A549 (cell line): ENCODE data around the gene DPYD. TPM values are rescaled to one million over a fixed set of nuclear protein-coding genes. Genes with fewer than 3 reads are reported as not detected.

Source experiments
- ATAC-seq, 2 experiments: fragments of 200-7000 bp in 1 of 2; fragments of >200 bp in 1 of 2; cut with Nextera tagmentation in 1 of 2; cut with Tn5 transposase in 1 of 2; 3 replicates each; pipeline versions ENCODE4 v1.8.0 to v1.9.1; 2018 to 2020; ENCODE audit warnings: mild to moderate bottlenecking in 1 of 2, moderate library complexity in 1 of 2
- CTCF ChIA-PET: fragments of 300-600 bp; sonication (Branson Sonifier 250); formaldehyde crosslinking; extraction: SDS; loops from one replicate; lab custom pipeline; 2021; ENCODE audit warnings: antibody characterized with exemption, inconsistent platforms; lab: Yijun Ruan, JAX
- POLR2A ChIA-PET: fragments of 350-600 bp; formaldehyde crosslinking; extraction: SDS; loops from one replicate; lab custom pipeline; 2021; ENCODE audit warnings: antibody characterized with exemption, inconsistent platforms; lab: Yijun Ruan, JAX
- DNase-seq, 2 experiments: peaks; one replicate each; pipeline versions ENCODE4 v3.0.0 to v3.0.0-alpha.2; 2011 to 2016; ENCODE audit warnings: low read depth in 1 of 2, low spot score in 1 of 2
- FAIRE-seq: peaks from 2 replicates; lab custom pipeline; 2011; peaks lifted over from hg19 to GRCh38; lab: Jason Lieb, UNC
- H3K27ac ChIP-seq, 2 experiments: fragments of >200 bp; sonication (Bioruptor Twin); formaldehyde crosslinking; 3 replicates each; pipeline ENCODE4 v1.5.1; 2016 to 2017
- H3K4me1 ChIP-seq: fragments of >200 bp; sonication (Bioruptor Twin); formaldehyde crosslinking; 3 replicates; pipeline ENCODE4 v1.6.1; 2016
- H3K4me2 ChIP-seq: fragments of >200 bp; sonication (Bioruptor Twin); formaldehyde crosslinking; 3 replicates; pipeline ENCODE4 v1.6.1; 2016
- H3K4me3 ChIP-seq: fragments of >200 bp; sonication (Bioruptor Twin); formaldehyde crosslinking; 3 replicates; pipeline ENCODE4 v1.5.1; 2016
- H3K9me3 ChIP-seq: fragments of >200 bp; sonication (Bioruptor Twin); formaldehyde crosslinking; 3 replicates; pipeline ENCODE4 v1.6.1; 2016
- BHLHE40 ChIP-seq: IDR thresholded peaks from 2 replicates; pipeline ENCODE4 v1.6.1; 2012; ENCODE audit warnings: low read depth, low read length, inconsistent platforms
- CBX8 ChIP-seq: fragments of 200-600 bp; sonication (generic); IDR thresholded peaks from 2 replicates; pipeline ENCODE4 v1.6.1; 2016
- EHF ChIP-seq: fragments of 250-450 bp; sonication (Bioruptor Pico); IDR thresholded peaks from 2 replicates; pipeline ENCODE4 v1.5.0; 2020; ENCODE audit warnings: mild to moderate bottlenecking
- ESRRA ChIP-seq: fragments of 150-350 bp; IDR thresholded peaks from 2 replicates; pipeline ENCODE4 v1.6.1; 2014; ENCODE audit warnings: mild to moderate bottlenecking, low read length, borderline replicate concordance
- FOSB ChIP-seq: fragments of 250-450 bp; sonication (Bioruptor Pico); IDR thresholded peaks from 2 replicates; pipeline ENCODE4 v1.5.0; 2020; ENCODE audit warnings: mild to moderate bottlenecking, moderate library complexity
- FOXS1 ChIP-seq: fragments of 250-450 bp; sonication (Bioruptor Pico); IDR thresholded peaks from 2 replicates; pipeline ENCODE4 v1.5.0; 2020; ENCODE audit warnings: mild to moderate bottlenecking, moderate library complexity
- HEYL ChIP-seq: fragments of 250-450 bp; sonication (Bioruptor Pico); IDR thresholded peaks from 2 replicates; pipeline ENCODE4 v1.8.0; 2021; ENCODE audit warnings: mild to moderate bottlenecking, moderate library complexity
- HOXB5 ChIP-seq: fragments of 250-450 bp; sonication (Bioruptor Pico); IDR thresholded peaks from 2 replicates; pipeline ENCODE4 v1.5.0; 2020; ENCODE audit warnings: mild to moderate bottlenecking, moderate library complexity
- JUN ChIP-seq, 2 experiments: fragments of >200 bp; sonication (Bioruptor Twin); formaldehyde crosslinking; IDR thresholded peaks; 2 replicates in 1 of 2; 3 replicates in 1 of 2; pipeline ENCODE4 v1.6.1; 2016 to 2017
- MAZ ChIP-seq: fragments of 150-350 bp; IDR thresholded peaks from 2 replicates; pipeline ENCODE4 v1.6.1; 2014; ENCODE audit warnings: antibody characterized with exemption, low read depth, low read length, borderline replicate concordance
- NR3C1 ChIP-seq: fragments of >200 bp; sonication (Bioruptor Twin); formaldehyde crosslinking; IDR thresholded peaks from 3 replicates; pipeline ENCODE4 v1.6.1; 2017
- PHF8 ChIP-seq: fragments of 200-600 bp; sonication (generic); IDR thresholded peaks from 2 replicates; pipeline ENCODE4 v1.6.1; 2016; ENCODE audit warnings: low read depth, mild to moderate bottlenecking, antibody characterized with exemption, moderate library complexity, borderline replicate concordance
- POLR2AphosphoS2 ChIP-seq: conservative IDR thresholded peaks from 2 replicates; pipeline ENCODE4 v1.6.1; 2012; ENCODE audit warnings: low read length, improper control_type of control experiment, inconsistent platforms
- RAD21 ChIP-seq, 2 experiments: fragments of >200 bp in 1 of 2; sonication (Bioruptor Twin) in 1 of 2; formaldehyde crosslinking in 1 of 2; IDR thresholded peaks in 1 of 2; conservative IDR thresholded peaks in 1 of 2; 2 replicates in 1 of 2; 3 replicates in 1 of 2; pipeline ENCODE4 v1.6.1; 2012 to 2018; ENCODE audit warnings: inconsistent platforms in 1 of 2
- RFX5 ChIP-seq: fragments of 450-650 bp; IDR thresholded peaks from 2 replicates; pipeline ENCODE4 v1.7.1; 2014; ENCODE audit warnings: antibody characterized with exemption, mild to moderate bottlenecking, moderate library complexity
- RNF2 ChIP-seq: fragments of 200-600 bp; sonication (generic); IDR thresholded peaks from 2 replicates; pipeline ENCODE4 v1.6.1; 2016; ENCODE audit warnings: low read depth, mild to moderate bottlenecking, antibody characterized with exemption, moderate library complexity, borderline replicate concordance
- SMC3 ChIP-seq: fragments of >200 bp; sonication (Bioruptor Twin); formaldehyde crosslinking; IDR thresholded peaks from 3 replicates; pipeline ENCODE4 v1.6.1; 2018; ENCODE audit warnings: inconsistent platforms
- TFCP2L1 ChIP-seq: fragments of 250-450 bp; sonication (Bioruptor Pico); IDR thresholded peaks from 2 replicates; pipeline ENCODE4 v1.5.0; 2021; ENCODE audit warnings: mild to moderate bottlenecking
- USF2 ChIP-seq: fragments of 450-650 bp; IDR thresholded peaks from 2 replicates; pipeline ENCODE4 v1.6.1; 2014; ENCODE audit warnings: antibody characterized with exemption
- ZSCAN20 ChIP-seq: fragments of 250-450 bp; sonication (Bioruptor Pico); IDR thresholded peaks from 2 replicates; pipeline ENCODE4 v1.8.0; 2022; ENCODE audit warnings: mild to moderate bottlenecking, moderate library complexity
- WGBS: methylation state at CpG from one replicate; pipeline ENCODE4 v1.1.6; 2017; ENCODE audit errors: missing lambda C conversion rate; 5-methylcytosine and 5-hydroxymethylcytosine counted together
- polyA plus RNA-seq, 4 experiments: library from polyadenylated mRNA; depleted of rRNA in 3 of 4; stranded (reverse); fragments of >200 nt; fragmentation: RNase III in 1 of 4; extraction: RNeasy Plus Mini Kit Qiagen cat#74134 plus additional on column Dnase treatment in 1 of 4; gene quantifications; 2 replicates in 3 of 4; 3 replicates in 1 of 4; pipeline ENCODE4 v1.2.3, GENCODE V29; 2011 to 2017

The DPYD gene
- polyA plus RNA-seq, 2 of the 4 experiments (the other 2 are of a cell fraction): 5.9 to 7.5 TPM

DNA sequence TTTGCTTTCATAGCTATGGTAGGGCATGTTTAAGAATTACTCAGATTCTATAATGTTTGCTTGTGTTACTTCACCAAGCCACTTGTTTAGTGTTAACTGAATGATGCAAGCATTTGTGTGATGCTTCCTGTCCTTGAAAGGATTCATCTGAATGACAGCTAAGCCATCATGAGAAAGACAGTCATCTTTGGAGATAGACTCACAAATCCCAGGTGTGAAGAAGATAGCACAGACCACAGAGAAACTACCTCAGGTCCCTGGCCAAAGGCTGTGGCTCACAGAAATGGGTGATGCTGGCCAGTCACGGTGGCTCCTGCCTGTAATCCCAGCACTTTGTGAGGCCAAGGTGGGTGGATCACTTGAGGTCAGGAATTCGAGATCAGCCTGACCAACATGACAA is 321.4 kb downstream of the DPYD start:
- ATAC-seq (no peak), FAIRE-seq (no peak)
- no peak for TF ChIP-seq TFCP2L1
- no peak for TF ChIP-seq RAD21 (conservative IDR thresholded peaks at IDR 0.05 in 1 of 2, IDR thresholded peaks at IDR 0.05 in 1 of 2)
- no peak for TF ChIP-seq SMC3
- no peak for TF ChIP-seq RFX5
- no peak for TF ChIP-seq USF2
- no peak for TF ChIP-seq POLR2AphosphoS2
- no peak for TF ChIP-seq FOSB
- no peak for TF ChIP-seq FOXS1 (CRISPR knock-in tag)
- TF ChIP-seq, all 56 proteins: peak for 0
- ChIA-PET CTCF (interaction anchor here (0.6 kb wide), 1 partner anchor 34 kb away, joined by 3 read pairs; no protein-coding TSS in a partner anchor), POLR2A (no interaction called here)
- H3K4me1 ChIP-seq: 0 out of 3 replicates have a peak, but pooled peaks cover 6% of the 10 kb centered on the region
- no peak overlapping the region for H3K4me3 ChIP-seq
- WGBS: no CpG with 5 or more reads among the region's 2 CpGs
- no peaks in the 10 kb centered on the region for H3K9me3 ChIP-seq
- no peak overlapping the region for H3K27ac ChIP-seq
- H3K4me2 ChIP-seq: no peak overlapping the region
- peak in 1 of 2 experiments; percentile 3 for DNase-seq

DNA sequence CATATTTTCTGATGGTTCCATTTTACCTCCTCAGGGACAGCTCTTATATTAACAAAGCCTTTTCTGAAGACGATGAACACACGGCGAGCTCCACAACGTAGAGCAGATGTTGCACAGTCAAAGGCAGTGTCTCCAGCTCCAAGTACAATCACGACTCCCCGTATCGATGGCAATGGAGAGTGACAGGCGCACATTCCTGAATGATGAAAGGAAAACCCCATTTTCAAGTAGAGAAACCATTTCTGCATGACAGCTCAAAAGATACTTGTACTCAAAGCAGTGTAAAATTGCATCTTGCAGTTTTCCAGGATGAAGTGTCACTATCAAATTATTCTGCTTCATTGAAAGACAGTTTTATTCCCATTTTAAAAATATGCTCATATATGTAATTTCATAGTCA is 327.6 kb downstream of the DPYD start:
- TF ChIP-seq PHF8 (no peak), RNF2 (no peak), TFCP2L1 (no peak)
- DNase-seq (no peak), ATAC-seq (no peak), FAIRE-seq (no peak)
- Histone ChIP-seq H3K4me1 (no peaks in the 10 kb centered on the region), H3K27ac (no peak overlapping the region), H3K9me3 (no peaks in the 10 kb centered on the region), H3K4me2 (no peak overlapping the region), H3K4me3 (no peak overlapping the region)
- WGBS: 96% methylated on average over 8 of the region's 8 CpGs
- ChIA-PET POLR2A (no interaction called here), CTCF (no interaction called here)

DNA sequence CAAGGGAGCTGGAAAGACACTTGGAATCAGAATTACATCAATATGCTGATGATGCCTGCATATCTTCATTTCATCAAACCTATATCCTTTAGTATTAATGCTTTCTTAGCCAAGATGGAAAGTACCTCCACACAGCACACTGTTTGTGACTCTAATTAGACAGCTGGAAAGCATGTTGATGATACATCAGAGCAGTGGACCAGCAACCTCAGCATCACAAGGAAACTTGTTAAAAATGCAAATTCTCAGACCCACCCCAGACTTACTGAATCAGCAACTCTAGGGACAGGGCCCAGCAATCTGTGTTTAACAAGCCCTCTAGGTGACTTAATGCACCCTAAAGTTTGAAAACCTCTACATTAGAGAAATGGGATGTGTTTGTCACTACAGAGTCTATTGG is 332.1 kb downstream of the DPYD start:
- H3K27ac ChIP-seq: no peak overlapping the region
- ChIA-PET POLR2A (no interaction called here), CTCF (no interaction called here)
- no peak for TF ChIP-seq EHF (CRISPR knock-in tag)
- TF ChIP-seq NR3C1: no peak
- TF ChIP-seq CBX8: no peak
- no peak for TF ChIP-seq JUN (IDR thresholded peaks at IDR 0.05)
- TF ChIP-seq MAZ: no peak
- no peak for TF ChIP-seq ESRRA
- no peak for TF ChIP-seq ZSCAN20
- no peak for TF ChIP-seq BHLHE40
- no peaks in the 10 kb centered on the region for H3K9me3 ChIP-seq
- no peak overlapping the region for H3K4me3 ChIP-seq
- no peak for DNase-seq
- H3K4me1 ChIP-seq: no peaks in the 10 kb centered on the region
- H3K4me2 ChIP-seq: no peak overlapping the region
- no peak for ATAC-seq
- FAIRE-seq: no peak

DNA sequence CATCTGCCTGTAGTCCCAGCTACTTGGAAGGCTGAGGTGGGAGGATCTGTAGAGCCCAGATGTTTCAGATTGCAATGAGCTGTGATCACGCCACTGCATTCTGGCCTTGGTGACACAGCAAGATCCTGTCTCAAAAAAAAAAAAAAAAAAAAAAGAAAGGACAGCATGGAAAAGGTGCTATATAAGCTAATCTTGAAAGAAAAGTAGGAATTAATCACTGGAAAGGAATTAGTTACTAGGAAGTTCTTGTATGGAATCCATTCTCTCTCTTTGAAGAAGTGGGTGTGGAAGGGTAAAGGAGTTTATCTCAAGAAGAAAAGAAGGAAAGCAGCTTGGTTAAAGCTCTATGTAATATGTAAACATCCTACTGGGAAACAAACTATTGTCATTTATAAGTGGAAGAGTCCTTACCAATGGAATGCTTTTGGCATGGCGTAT is 339.2 kb downstream of the DPYD start:
- Histone ChIP-seq H3K4me1 (peaks cover 9% of the 10 kb centered on the region; the same call in 2 of the 3 replicates), H3K4me3 (no peak overlapping the region), H3K4me2 (peak overlapping the region; percentile 41), H3K9me3 (no peaks in the 10 kb centered on the region), H3K27ac (peak overlapping the region; percentile 4 to 50; a peak in 1 of 6 replicates)
- ChIA-PET POLR2A (interaction anchor here (0.7 kb wide), 1 partner anchor 439 kb away, joined by 9 read pairs; no protein-coding TSS in a partner anchor), CTCF (no interaction called here)
- FAIRE-seq (no peak), ATAC-seq (peak; percentile 66 to 83; a peak in 5 of 6 replicates), DNase-seq (peak in 1 of 2 experiments; percentile 71)
- 28% methylated on average over 2 of the region's 2 CpGs for WGBS
- TF ChIP-seq HEYL (no peak), HOXB5 (CRISPR knock-in tag) (no peak), ZSCAN20 (no peak)
